HEK293 (cell line): ENCODE results near the gene KRT7.

Experiments used
- CTCF ChIA-PET: fragments of 350-600 bp; formaldehyde crosslinking; extraction: SDS; loops from one replicate; lab custom pipeline; 2021; ENCODE audit warnings: antibody characterized with exemption; lab: Yijun Ruan, JAX
- POLR2A ChIA-PET: fragments of 300-600 bp; formaldehyde crosslinking; extraction: SDS; loops from one replicate; lab custom pipeline; 2020; ENCODE audit warnings: antibody characterized with exemption, inconsistent platforms; lab: Yijun Ruan, JAX
- H3K27ac ChIP-seq: fragments of 200-500 bp; sonication (Bioruptor generic); 2 replicates; pipeline ENCODE4 v1.5.1; 2014; ENCODE audit warnings: low read depth, low read length, control low read depth, inconsistent platforms; ENCODE audit errors: extremely low read depth
- H3K36me3 ChIP-seq, 2 experiments: fragments of 200-500 bp in 1 of 2; sonication (Bioruptor generic) in 1 of 2; 1 replicate in 1 of 2; 2 replicates in 1 of 2; pipeline ENCODE4 v1.5.1; 2014 to 2017; ENCODE audit warnings: inconsistent platforms in 2 of 2, low read length in 2 of 2; ENCODE audit not compliant: control insufficient read depth in 2 of 2, insufficient read depth in 1 of 2
- H3K4me1 ChIP-seq: fragments of 200-500 bp; sonication (Bioruptor generic); 2 replicates; pipeline ENCODE4 v1.5.1; 2014; ENCODE audit warnings: mild to moderate bottlenecking, low read length, inconsistent platforms; ENCODE audit not compliant: control insufficient read depth, insufficient read depth
- H3K4me3 ChIP-seq: 2 replicates; pipeline ENCODE4 v1.5.1; 2011; ENCODE audit warnings: low read depth, mild to moderate bottlenecking, control low read depth, low read length, moderate library complexity
- H3K9me3 ChIP-seq: fragments of 200-500 bp; sonication (Bioruptor generic); 2 replicates; pipeline ENCODE4 v1.5.1; 2014; ENCODE audit warnings: low read depth, low read length, inconsistent platforms; ENCODE audit not compliant: control insufficient read depth, insufficient read depth
- HOXD13 ChIP-seq: sonication (generic); formaldehyde crosslinking; IDR thresholded peaks from 2 replicates; pipeline ENCODE4 v1.8.0; 2022; ENCODE audit warnings: missing genetic modification reagents, borderline replicate concordance
- OVOL3 ChIP-seq: fragments of 450-650 bp; formaldehyde crosslinking; IDR thresholded peaks from 2 replicates; pipeline ENCODE4 v1.5.1; 2016; ENCODE audit warnings: missing biosample characterization, missing genetic modification characterization
- REST ChIP-seq: fragments of 450-650 bp; formaldehyde crosslinking; IDR thresholded peaks from 2 replicates; pipeline ENCODE4 v1.5.1; 2016; ENCODE audit warnings: missing biosample characterization, missing genetic modification characterization
- SP7 ChIP-seq: fragments of 450-650 bp; formaldehyde crosslinking; IDR thresholded peaks from 2 replicates; pipeline ENCODE4 v1.5.1; 2016; ENCODE audit warnings: missing biosample characterization, missing genetic modification characterization
- ZBTB8A ChIP-seq: fragments of 450-650 bp; formaldehyde crosslinking; IDR thresholded peaks from 2 replicates; pipeline ENCODE4 v1.5.1; 2016; ENCODE audit warnings: missing biosample characterization, missing genetic modification characterization
- ZFHX2 ChIP-seq: fragments of 450-650 bp; formaldehyde crosslinking; conservative IDR thresholded peaks from 2 replicates; pipeline ENCODE4 v1.5.1; 2016; ENCODE audit warnings: missing biosample characterization, missing genetic modification characterization
- ZFP41 ChIP-seq: fragments of 450-650 bp; formaldehyde crosslinking; IDR thresholded peaks from 2 replicates; pipeline ENCODE4 v1.5.1; 2016; ENCODE audit warnings: missing biosample characterization, missing genetic modification characterization, borderline replicate concordance
- ZNF157 ChIP-seq: fragments of 450-650 bp; formaldehyde crosslinking; IDR thresholded peaks from 2 replicates; pipeline ENCODE4 v1.5.1; 2016; ENCODE audit warnings: missing biosample characterization, missing genetic modification characterization
- ZNF266 ChIP-seq: fragments of 450-650 bp; formaldehyde crosslinking; IDR thresholded peaks from 2 replicates; pipeline ENCODE4 v1.5.1; 2016; ENCODE audit warnings: missing biosample characterization, missing genetic modification characterization, low read depth
- ZNF274 ChIP-seq, 2 experiments: fragments of 200-500 bp in 1 of 2; fragments of 450-650 bp in 1 of 2; sonication (Bioruptor generic) in 1 of 2; formaldehyde crosslinking in 1 of 2; IDR thresholded peaks; 2 replicates each; pipeline versions ENCODE4 v1.5.1 to v1.6.1; 2014 to 2016; ENCODE audit warnings: borderline replicate concordance in 1 of 2, inconsistent platforms in 1 of 2, low read length in 1 of 2, missing biosample characterization in 1 of 2, missing genetic modification characterization in 1 of 2
- ZNF394 ChIP-seq: fragments of 450-650 bp; formaldehyde crosslinking; IDR thresholded peaks from 2 replicates; pipeline ENCODE4 v1.5.1; 2016; ENCODE audit warnings: missing biosample characterization, missing genetic modification characterization, mild to moderate bottlenecking, moderate library complexity, borderline replicate concordance

Gene KRT7

GRCh38 chr12:52204095-52204930, 28.7 kb upstream of the KRT7 start:
- H3K36me3 ChIP-seq, result no peaks in the 10 kb centered on the region
- TF ChIP-seq SP7 (tag by site-specific recombination) (no peak), HOXD13 (CRISPR knock-in tag) (no peak), ZBTB8A (tag by site-specific recombination) (no peak), OVOL3 (tag by site-specific recombination) (no peak), ZNF274 (IDR thresholded peaks at IDR 0.05; ENCODE audit: low read length) (no peak), ZNF274 (tag by site-specific recombination; IDR thresholded peaks at IDR 0.05; ENCODE audit: borderline replicate concordance) (no peak), ZNF266 (tag by site-specific recombination) (no peak)
- peaks cover 8% of the 10 kb centered on the region; the same call in 1 of the 2 replicates for H3K4me1 ChIP-seq
- no peaks in the 10 kb centered on the region for H3K9me3 ChIP-seq
- CTCF ChIA-PET, result interaction anchor here (0.6 to 1.3 kb wide), 6 partner anchors 8 to 614 kb away, joined by 3 to 4 read pairs (median 4); no protein-coding TSS in a partner anchor
- no peak overlapping the region for H3K4me3 ChIP-seq
- POLR2A ChIA-PET, result interaction anchor here (0.5 to 1.3 kb wide), 2 partner anchors 12 to 932 kb away, joined by 4 to 8 read pairs; partner anchors contain the start of gene KRT80
- no peak overlapping the region; the same call in 1 of the 2 replicates for H3K27ac ChIP-seq

GRCh38 chr12:52204931-52205505, 28.0 kb upstream of the KRT7 start:
- no peaks in the 10 kb centered on the region for H3K36me3 ChIP-seq
- H3K9me3 ChIP-seq, result no peaks in the 10 kb centered on the region
- H3K4me1 ChIP-seq, result peaks cover 8% of the 10 kb centered on the region; the same call in 1 of the 2 replicates
- H3K4me3 ChIP-seq, result no peak overlapping the region
- ChIA-PET CTCF (interaction anchor here (0.6 to 2.0 kb wide), 8 partner anchors 8 to 676 kb away, joined by 3 to 12 read pairs (median 4); no protein-coding TSS in a partner anchor), POLR2A (no interaction called here)
- TF ChIP-seq REST (tag by site-specific recombination), result no peak
- TF ChIP-seq ZFHX2, result 0 out of 2 replicates have a peak, but pooled peaks have one; percentile 23
- no peak overlapping the region for H3K27ac ChIP-seq

- H3K27ac ChIP-seq, result no peak overlapping the region
- POLR2A ChIA-PET, result no interaction called here
- peaks cover 8% of the 10 kb centered on the region; the same call in 1 of the 2 replicates for H3K4me1 ChIP-seq
- TF ChIP-seq ZFP41 (tag by site-specific recombination), result no peak
- TF ChIP-seq ZNF394, result peak; percentile 77; the same call in 1 of the 2 replicates
- peak; percentile 99 for TF ChIP-seq ZNF157 (tag by site-specific recombination)
- no peaks in the 10 kb centered on the region for H3K36me3 ChIP-seq
- no peak overlapping the region for H3K4me3 ChIP-seq
- H3K9me3 ChIP-seq, result no peaks in the 10 kb centered on the region
- CTCF ChIA-PET, result interaction anchor here (0.5 to 3.9 kb wide), 11 partner anchors 9 to 121 kb away, joined by 3 to 17 read pairs (median 4); no protein-coding TSS in a partner anchor
Observed at GRCh38 chr12:52205612-52206303, 27.3 kb upstream of the KRT7 start.
